ENCODE measurements around the gene EIF5A2.
"Not testable (repeated sequence)": the region's sequence is repeated elsewhere in the genome, so short reads cannot be mapped to it uniquely, and the experiment has no call there.

Gene EIF5A2

GRCh38 chr3:170908235-170909116 lies at the start of gene EIF5A2:
Gene EIF5A2, minus strand, starts transcription at chr3:170908637. Its CDS starts 831 bp downstream, at chr3:170907806.
- DNase-seq: peak; percentile 91

GRCh38 chr3:170956647-170957046 lies 48.2 kb upstream of the EIF5A2 start:
- DNase-seq: no peak

GRCh38 chr3:170953736-170954135 lies 45.3 kb upstream of the EIF5A2 start:
- DNase-seq: no peak

GRCh38 chr3:170953229-170953628 lies 44.8 kb upstream of the EIF5A2 start:
- DNase-seq: no peak

- DNase-seq: no peak
Measured at GRCh38 chr3:170949211-170949610, 40.8 kb upstream of the EIF5A2 start.

- no peak for DNase-seq
Measured at GRCh38 chr3:170947018-170947769, 38.8 kb upstream of the EIF5A2 start.

- DNase-seq: no peak
Measured at GRCh38 chr3:170942011-170942410, 33.6 kb upstream of the EIF5A2 start.

GRCh38 chr3:170941551-170941950 lies 33.1 kb upstream of the EIF5A2 start:
- no peak for DNase-seq

GRCh38 chr3:170933039-170933438 lies 24.6 kb upstream of the EIF5A2 start:
- not testable (repeated sequence) for DNase-seq

- not testable (repeated sequence) for DNase-seq
Measured at GRCh38 chr3:170923553-170923952, 15.1 kb upstream of the EIF5A2 start.

- DNase-seq: no peak
Measured at GRCh38 chr3:170918715-170919114, 10.3 kb upstream of the EIF5A2 start.

- no peak for DNase-seq
Measured at GRCh38 chr3:170914690-170915089, 6.3 kb upstream of the EIF5A2 start.

- no peak for DNase-seq
Measured at GRCh38 chr3:170914212-170914611, 5.8 kb upstream of the EIF5A2 start.

GRCh38 chr3:170911051-170911450 lies 2.6 kb upstream of the EIF5A2 start:
- no peak for DNase-seq

GRCh38 chr3:170910542-170910941 lies 2.1 kb upstream of the EIF5A2 start:
- no peak for DNase-seq

- no peak for DNase-seq
Measured at GRCh38 chr3:170909129-170909903, 879 bp upstream of the EIF5A2 start.

- DNase-seq: no peak
Measured at GRCh38 chr3:170907637-170908234, 701 bp downstream of the EIF5A2 start.

GRCh38 chr3:170905862-170906261 lies 2.6 kb downstream of the EIF5A2 start:
- DNase-seq: no peak

GRCh38 chr3:170903123-170903522 lies 5.3 kb downstream of the EIF5A2 start:
- DNase-seq: no peak

- no peak for DNase-seq
Measured at GRCh38 chr3:170899455-170899854, 9.0 kb downstream of the EIF5A2 start.

GRCh38 chr3:170897978-170898377 lies 10.5 kb downstream of the EIF5A2 start:
- no peak for DNase-seq

- not testable (repeated sequence) for DNase-seq
Measured at GRCh38 chr3:170897199-170897598, 11.2 kb downstream of the EIF5A2 start.

GRCh38 chr3:170896781-170897180 lies 11.7 kb downstream of the EIF5A2 start:
- no peak for DNase-seq

Data from NCI-H1105 (cell line).